WERI-Rb-1 (cell line): ENCODE results near the gene CD101.

ENCODE experiments used
- DNase-seq: peaks from one replicate; pipeline ENCODE4 v3.0.0-alpha.2; 2020
- H3K27ac ChIP-seq: fragments of 250-450 bp; sonication (Bioruptor Pico); 2 replicates; pipeline ENCODE4 v1.5.1; 2020; ENCODE audit warnings: mild to moderate bottlenecking, moderate library complexity
- H3K27me3 ChIP-seq: fragments of 250-450 bp; sonication (Bioruptor Pico); 2 replicates; pipeline ENCODE4 v1.5.1; 2021; ENCODE audit warnings: mild to moderate bottlenecking, low read depth, moderate library complexity; ENCODE audit not compliant: insufficient read depth, severe bottlenecking
- H3K36me3 ChIP-seq: fragments of 250-450 bp; sonication (Bioruptor Pico); 2 replicates; pipeline ENCODE4 v1.5.1; 2020; ENCODE audit warnings: mild to moderate bottlenecking, moderate library complexity
- H3K4me3 ChIP-seq: 2 replicates; pipeline ENCODE4 v1.5.1; 2011; ENCODE audit warnings: low read depth, mild to moderate bottlenecking, control low read depth, low read length
- H3K9me3 ChIP-seq: fragments of 250-450 bp; sonication (Bioruptor Pico); 2 replicates; pipeline ENCODE4 v1.5.1; 2021; ENCODE audit warnings: mild to moderate bottlenecking, moderate library complexity; ENCODE audit not compliant: severe bottlenecking
- CTCF ChIP-seq: IDR thresholded peaks from 2 replicates; pipeline ENCODE4 v1.5.1; 2011; ENCODE audit warnings: low read depth, mild to moderate bottlenecking, control low read depth, inconsistent platforms, low read length

Gene CD101

GRCh38 chr1:117051224-117052064, 49.9 kb downstream of the CD101 start:
- Histone ChIP-seq H3K27me3 (no peaks in the 10 kb centered on the region), H3K27ac (no peak overlapping the region), H3K4me3 (no peak overlapping the region), H3K36me3 (no peaks in the 10 kb centered on the region), H3K9me3 (no peaks in the 10 kb centered on the region)
- no peak for DNase-seq
- TF ChIP-seq CTCF, result no peak

GRCh38 chr1:117054068-117054467, 52.5 kb downstream of the CD101 start:
- no peak for TF ChIP-seq CTCF
- no peak for DNase-seq
- no peaks in the 10 kb centered on the region for H3K36me3 ChIP-seq
- H3K27ac ChIP-seq, result no peak overlapping the region
- H3K9me3 ChIP-seq, result no peaks in the 10 kb centered on the region
- H3K27me3 ChIP-seq, result no peaks in the 10 kb centered on the region
- H3K4me3 ChIP-seq, result no peak overlapping the region

GRCh38 chr1:117058810-117059209, 57.2 kb downstream of the CD101 start:
- no peak for DNase-seq

GRCh38 chr1:117059334-117059677, 57.7 kb downstream of the CD101 start:
- peak; percentile 68 for DNase-seq
- no peaks in the 10 kb centered on the region for H3K27me3 ChIP-seq

More at GRCh38 chr1:117058810-117059209, 57.2 kb downstream of the CD101 start:
- Histone ChIP-seq H3K27me3 (no peaks in the 10 kb centered on the region), H3K4me3 (peak overlapping the region; percentile 97), H3K9me3 (no peaks in the 10 kb centered on the region), H3K27ac (peak overlapping the region; percentile 92), H3K36me3 (peaks cover 14% of the 10 kb centered on the region)
- no peak for TF ChIP-seq CTCF

GRCh38 chr1:117059678-117060440, 58.3 kb downstream of the CD101 start, which contains the start of gene TTF2:
TTF2 (plus strand) TSS chr1:117060326; CDS start chr1:117060347, 21 bp downstream.
- Histone ChIP-seq H3K4me3 (peak within 1 kb of the TSS; percentile 97), H3K27me3 (no peaks in the 10 kb centered on the region), H3K27ac (peak within 1 kb of the TSS; percentile 92), H3K36me3 (peaks cover 15% of the 10 kb centered on the region), H3K9me3 (no peaks in the 10 kb centered on the region)
- peak; percentile 98 for DNase-seq
- TF ChIP-seq CTCF, result no peak

More at GRCh38 chr1:117059334-117059677, 57.7 kb downstream of the CD101 start:
- peak overlapping the region; percentile 97 for H3K4me3 ChIP-seq
- peaks cover 15% of the 10 kb centered on the region for H3K36me3 ChIP-seq
- H3K27ac ChIP-seq, result peak overlapping the region; percentile 92
- no peak for TF ChIP-seq CTCF
- H3K9me3 ChIP-seq, result no peaks in the 10 kb centered on the region
